ENCODE results near the gene RMC1. TPM values are rescaled to one million over a fixed set of nuclear protein-coding genes. Genes with fewer than 3 reads are reported as not detected.

Gene RMC1
- total RNA-seq, 2 donors from 2014 or later: 16.8 to 27.5 TPM

- ATAC-seq (ENCODE audit: insufficient number of reproducible peaks, low FRiP score, low read depth) (no peak), DNase-seq (ENCODE audit: low spot score) (no peak)
- no peaks in the 10 kb centered on the region for H3K27me3 ChIP-seq (replicated peaks; ENCODE audit: insufficient read depth)
- H3K36me3 ChIP-seq: no peaks in the 10 kb centered on the region
- no peak overlapping the region for H3K4me3 ChIP-seq
- no peak overlapping the region for H3K27ac ChIP-seq
- H3K4me1 ChIP-seq (ENCODE audit: control insufficient read depth in 1 of 2, low read depth in 2 of 2): peaks cover 1 to 4% of the 10 kb centered on the region in 2 donors
- no peaks in the 10 kb centered on the region for H3K9me3 ChIP-seq
- no peak for TF ChIP-seq CTCF (IDR thresholded peaks at IDR 0.05)
These were observed 9.7 kb upstream of the RMC1 start for GRCh38 chr18:23493654-23494053.

GRCh38 chr18:23494992-23495391 is 8.3 kb upstream of the RMC1 start:
- no peak overlapping the region for H3K4me3 ChIP-seq
- no peaks in the 10 kb centered on the region for H3K36me3 ChIP-seq
- no peak for TF ChIP-seq CTCF (IDR thresholded peaks at IDR 0.05)
- H3K9me3 ChIP-seq: no peaks in the 10 kb centered on the region
- no peak for ATAC-seq (ENCODE audit: insufficient number of reproducible peaks, low FRiP score, low read depth)
- H3K27ac ChIP-seq: no peak overlapping the region
- H3K27me3 ChIP-seq (replicated peaks; ENCODE audit: insufficient read depth): no peaks in the 10 kb centered on the region
- DNase-seq (ENCODE audit: low spot score): no peak
- H3K4me1 ChIP-seq (ENCODE audit: control insufficient read depth in 1 of 2, low read depth in 2 of 2): peaks cover 10 to 14% of the 10 kb centered on the region in 2 donors

- Histone ChIP-seq H3K9me3 (no peaks in the 10 kb centered on the region), H3K27me3 (replicated peaks; ENCODE audit: insufficient read depth) (no peaks in the 10 kb centered on the region), H3K36me3 (no peaks in the 10 kb centered on the region), H3K4me1 (ENCODE audit: control insufficient read depth in 1 of 2, low read depth in 2 of 2) (peaks cover 10 to 18% of the 10 kb centered on the region in 2 donors), H3K27ac (no peak overlapping the region), H3K4me3 (no peak overlapping the region)
- no peak for ATAC-seq (ENCODE audit: insufficient number of reproducible peaks, low FRiP score, low read depth)
- TF ChIP-seq CTCF (IDR thresholded peaks at IDR 0.05): no peak
- no peak for DNase-seq (ENCODE audit: low spot score)
These were observed 7.4 kb upstream of the RMC1 start for GRCh38 chr18:23495723-23496440.

- no peak for TF ChIP-seq CTCF (IDR thresholded peaks at IDR 0.05)
These were observed 5.2 kb upstream of the RMC1 start for GRCh38 chr18:23498117-23498516.

GRCh38 chr18:23498877-23499276 is 4.4 kb upstream of the RMC1 start:
- Histone ChIP-seq H3K27ac (peak overlapping the region; percentile 10 to 70), H3K27me3 (replicated peaks; ENCODE audit: insufficient read depth) (no peaks in the 10 kb centered on the region), H3K4me1 (ENCODE audit: control insufficient read depth in 1 of 2, low read depth in 2 of 2) (peaks cover 12 to 25% of the 10 kb centered on the region in 2 donors), H3K36me3 (no peaks in the 10 kb centered on the region), H3K4me3 (peak overlapping the region; percentile 41), H3K9me3 (no peaks in the 10 kb centered on the region)
- ATAC-seq (ENCODE audit: insufficient number of reproducible peaks, low FRiP score, low read depth) (no peak), DNase-seq (ENCODE audit: low spot score) (no peak)
- peak; percentile 67 for TF ChIP-seq CTCF (IDR thresholded peaks at IDR 0.05)

More at GRCh38 chr18:23498117-23498516, 5.2 kb upstream of the RMC1 start:
- H3K4me1 ChIP-seq (ENCODE audit: control insufficient read depth in 1 of 2, low read depth in 2 of 2): peaks cover 12 to 25% of the 10 kb centered on the region in 2 donors
- ATAC-seq (ENCODE audit: insufficient number of reproducible peaks, low FRiP score, low read depth) (no peak), DNase-seq (ENCODE audit: low spot score) (no peak)
- no peak overlapping the region for H3K4me3 ChIP-seq
- no peak overlapping the region for H3K27ac ChIP-seq
- no peaks in the 10 kb centered on the region for H3K9me3 ChIP-seq
- no peaks in the 10 kb centered on the region for H3K36me3 ChIP-seq
- H3K27me3 ChIP-seq (replicated peaks; ENCODE audit: insufficient read depth): no peaks in the 10 kb centered on the region

Measured in thoracic aorta (tissue), 2 donors.